GM12878 (cell line): ENCODE measurements around the gene PFN3. TPM values are rescaled to one million over a fixed set of nuclear protein-coding genes. Genes with fewer than 3 reads are reported as not detected.
A peak's percentile ranks its signal among the peaks of the same experiment; 100 is the strongest.

Experiments used
- ATAC-seq: fragments of 200-7000 bp; cut with Tn5 transposase; 3 replicates; pipeline ENCODE4 v1.9.1; 2020; ENCODE audit warnings: mild to moderate bottlenecking, moderate library complexity
- BruUV-seq: library from RNA; stranded (reverse); fragments of 400-500 nt; replicated peaks from 2 replicates; lab custom pipeline; 2021; lab: Mats Ljungman, UMichigan
- CTCF ChIA-PET: fragments of 300-600 bp; sonication (Branson Sonifier 250); formaldehyde crosslinking; extraction: SDS; loops from one replicate; lab custom pipeline; 2021; ENCODE audit warnings: inconsistent platforms; lab: Yijun Ruan, JAX
- POLR2A ChIA-PET: fragments of 350-600 bp; formaldehyde crosslinking; extraction: SDS; loops from one replicate; lab custom pipeline; 2021; ENCODE audit warnings: inconsistent platforms; lab: Charles Lee
- RAD21 ChIA-PET: fragments of 300-600 bp; sonication (Branson Sonifier 250); formaldehyde crosslinking; loops from one replicate; lab custom pipeline; 2023; ENCODE audit warnings: antibody characterized with exemption; ENCODE audit not compliant: unreplicated experiment; lab: Charles Lee
- SMC1A ChIA-PET: fragments of 300-600 bp; sonication (Branson Sonifier 250); formaldehyde crosslinking; loops from one replicate; lab custom pipeline; 2023; ENCODE audit not compliant: unreplicated experiment, uncharacterized antibody; lab: Charles Lee
- DNase-seq: peaks from one replicate; pipeline ENCODE4 v3.0.0-alpha.2; 2011; ENCODE audit warnings: low read depth, low spot score
- FAIRE-seq: peaks from 3 replicates; lab custom pipeline; 2011; peaks lifted over from hg19 to GRCh38; lab: Jason Lieb, UNC
- H2AFZ ChIP-seq: 2 replicates; pipeline ENCODE4 v1.6.0; 2011; ENCODE audit warnings: low read depth, low read length, control low read depth; ENCODE audit not compliant: control insufficient read depth
- H3K27ac ChIP-seq: 2 replicates; pipeline ENCODE4 v1.5.1; 2011; ENCODE audit warnings: control low read depth; ENCODE audit not compliant: control insufficient read depth, insufficient read depth
- H3K27me3 ChIP-seq, 2 experiments: replicated peaks in 1 of 2; 2 replicates each; pipeline versions ENCODE4 v1.6.0 to v1.6.1; 2011; ENCODE audit warnings: low read length in 1 of 2; ENCODE audit not compliant: control insufficient read depth in 2 of 2, insufficient read depth in 2 of 2
- H3K36me3 ChIP-seq, 2 experiments: 2 replicates each; pipeline ENCODE4 v1.5.1; 2011; ENCODE audit warnings: low read length in 1 of 2; ENCODE audit not compliant: control insufficient read depth in 2 of 2, insufficient read depth in 2 of 2
- H3K4me1 ChIP-seq: 2 replicates; pipeline ENCODE4 v1.6.1; 2011; ENCODE audit warnings: mild to moderate bottlenecking, low read length, moderate library complexity, mixed read lengths; ENCODE audit not compliant: control insufficient read depth, insufficient read depth
- H3K4me2 ChIP-seq: 2 replicates; pipeline ENCODE4 v1.6.0; 2011; ENCODE audit warnings: control low read depth; ENCODE audit not compliant: control insufficient read depth, insufficient read depth
- H3K4me3 ChIP-seq: fragments of 200-600 bp; sonication (generic); 2 replicates; pipeline ENCODE4 v1.5.1; 2016
- H3K79me2 ChIP-seq: 2 replicates; pipeline ENCODE4 v1.6.0; 2011; ENCODE audit warnings: low read length; ENCODE audit not compliant: control insufficient read depth, insufficient read depth
- H3K9ac ChIP-seq: 2 replicates; pipeline ENCODE4 v1.8.0; 2011; ENCODE audit warnings: low read length, control low read depth, mixed read lengths; ENCODE audit not compliant: control insufficient read depth, insufficient read depth
- H3K9me3 ChIP-seq: replicated peaks from 3 replicates; pipeline ENCODE4 v1.5.1; 2011; ENCODE audit warnings: mild to moderate bottlenecking, low read length; ENCODE audit not compliant: control insufficient read depth, insufficient read depth
- H4K20me1 ChIP-seq: 2 replicates; pipeline ENCODE4 v1.6.0; 2011; ENCODE audit not compliant: control insufficient read depth, insufficient read depth
- ATF7 ChIP-seq: fragments of 450-650 bp; IDR thresholded peaks from 2 replicates; pipeline ENCODE4 v1.6.1; 2016; ENCODE audit warnings: low read depth, mild to moderate bottlenecking
- CHD4 ChIP-seq: fragments of 200-600 bp; sonication (generic); IDR thresholded peaks from 2 replicates; pipeline ENCODE4 v1.6.1; 2016; ENCODE audit warnings: mild to moderate bottlenecking
- EED ChIP-seq: sonication (generic); IDR thresholded peaks from 2 replicates; pipeline ENCODE4 v1.6.1; 2016; ENCODE audit warnings: antibody characterized with exemption, low read depth
- EGR1 ChIP-seq, 2 experiments: IDR thresholded peaks; 1 replicate in 1 of 2; 2 replicates in 1 of 2; pipeline ENCODE4 v1.6.1; 2011 to 2012; ENCODE audit warnings: low read depth in 2 of 2, low read length in 2 of 2, borderline replicate concordance in 1 of 2, mild to moderate bottlenecking in 1 of 2, moderate library complexity in 1 of 2
- IKZF2 ChIP-seq, 2 experiments: fragments of 450-650 bp; IDR thresholded peaks; 2 replicates each; pipeline ENCODE4 v1.6.1; 2017; ENCODE audit warnings: mild to moderate bottlenecking in 2 of 2, moderate library complexity in 2 of 2
- IRF4 ChIP-seq: IDR thresholded peaks from 2 replicates; pipeline ENCODE4 v1.6.1; 2011; ENCODE audit warnings: low read depth, low read length
- KAT2A ChIP-seq: conservative IDR thresholded peaks from 2 replicates; pipeline ENCODE4 v1.6.1; 2011; ENCODE audit warnings: low read depth, low read length; ENCODE audit not compliant: control insufficient read depth
- MXI1 ChIP-seq: fragments of 150-350 bp; IDR thresholded peaks from 2 replicates; pipeline ENCODE4 v1.6.1; 2011; ENCODE audit warnings: low read depth, mild to moderate bottlenecking, inconsistent platforms, low read length, improper control_type of control experiment
- NR2F1 ChIP-seq: fragments of 450-650 bp; conservative IDR thresholded peaks from 2 replicates; pipeline ENCODE4 v1.6.1; 2017; ENCODE audit warnings: mild to moderate bottlenecking
- RAD21 ChIP-seq: IDR thresholded peaks from 2 replicates; pipeline ENCODE4 v1.6.1; 2011; ENCODE audit warnings: mild to moderate bottlenecking, low read depth, low read length, moderate library complexity; ENCODE audit not compliant: insufficient read depth
- SPI1 ChIP-seq: IDR thresholded peaks from 2 replicates; pipeline ENCODE4 v1.6.1; 2011; ENCODE audit warnings: low read depth, mild to moderate bottlenecking, low read length, moderate library complexity, borderline replicate concordance; ENCODE audit not compliant: insufficient read depth
- SRF ChIP-seq, 2 experiments: IDR thresholded peaks; 2 replicates each; pipeline ENCODE4 v1.6.1; 2011; ENCODE audit warnings: low read depth in 2 of 2, low read length in 2 of 2, mild to moderate bottlenecking in 1 of 2, moderate library complexity in 1 of 2
- TAF1 ChIP-seq: IDR thresholded peaks from 2 replicates; pipeline ENCODE4 v1.6.1; 2011; ENCODE audit warnings: mild to moderate bottlenecking, low read depth, low read length, borderline replicate concordance
- TARDBP ChIP-seq: IDR thresholded peaks from 2 replicates; pipeline ENCODE4 v1.6.1; 2016; ENCODE audit warnings: borderline replicate concordance
- TBL1XR1 ChIP-seq: IDR thresholded peaks from 2 replicates; pipeline ENCODE4 v1.6.1; 2012; ENCODE audit warnings: low read depth, low read length, improper control_type of control experiment
- ZBED1 ChIP-seq: IDR thresholded peaks from 2 replicates; pipeline ENCODE4 v1.6.1; 2016; ENCODE audit warnings: borderline replicate concordance
- whole genome bisulfite sequencing: methylation state at CpG from one replicate; pipeline ENCODE4 v1.1.6; 2016; ENCODE audit warnings: low lambda C conversion rate; ENCODE audit not compliant: insufficient replicate concordance, insufficient coverage; ENCODE audit errors: missing lambda C conversion rate; 5-methylcytosine and 5-hydroxymethylcytosine counted together
- in situ Hi-C: fragments of 300-500 bp; cut with MboI; formaldehyde crosslinking; loops from 9 replicates; pipeline ENCODE4 v1.14.3; 2018; ENCODE audit warnings: mixed read lengths
- intact Hi-C: fragments of 100-400 bp; cut with micrococcal nuclease; formaldehyde crosslinking; loops from one replicate; pipeline ENCODE4 v1.14.2; 2022; ENCODE audit not compliant: unreplicated experiment
- polyA plus RNA-seq, 11 experiments: library from polyadenylated mRNA; depleted of rRNA in 4 of 11; unstranded in 6 of 11; stranded (reverse) in 5 of 11; fragments of >200 nt; fragmentation: Nextera tagmentation in 4 of 11; fragmentation: Illumina TruSeq in 1 of 11; extraction: Ambion mirVana in 4 of 11; extraction: Trizol in 1 of 11; gene quantifications; 1 replicate in 1 of 11; 2 replicates in 10 of 11; pipeline versions ENCODE4 v1.2.1 to v1.2.3, GENCODE V29; 2011 to 2016; ENCODE audit warnings: inconsistent platforms in 2 of 11, missing spikeins in 2 of 11, low read depth in 1 of 11
- total RNA-seq, 4 experiments: library from RNA; depleted of rRNA in 3 of 4; stranded (reverse); fragments of >200 nt in 3 of 4; fragmentation: Illumina TruSeq in 1 of 4; extraction: Trizol in 1 of 4; gene quantifications; 2 replicates each; pipeline versions ENCODE4 v1.2.1 to v1.2.3, GENCODE V29; 2013 to 2021
- TF ChIP-seq, protein P1 (sequence below): fragments of 450-650 bp; formaldehyde crosslinking; IDR thresholded peaks from 2 replicates; pipeline ENCODE4 v1.5.0; 2022; ENCODE audit warnings: mild to moderate bottlenecking, missing genetic modification characterization
- TF ChIP-seq, protein P2 (sequence below): IDR thresholded peaks from 2 replicates; pipeline ENCODE4 v1.6.1; 2011; ENCODE audit warnings: borderline replicate concordance, low read depth, mild to moderate bottlenecking, moderate library complexity, low read length; ENCODE audit not compliant: insufficient read depth, poor library complexity, severe bottlenecking

The PFN3 gene
- total and polyA plus RNA-seq, 10 of the 15 experiments (the other 5 are each of a cell fraction or from before 2014, with no cell fraction given) = not detected

DNA sequence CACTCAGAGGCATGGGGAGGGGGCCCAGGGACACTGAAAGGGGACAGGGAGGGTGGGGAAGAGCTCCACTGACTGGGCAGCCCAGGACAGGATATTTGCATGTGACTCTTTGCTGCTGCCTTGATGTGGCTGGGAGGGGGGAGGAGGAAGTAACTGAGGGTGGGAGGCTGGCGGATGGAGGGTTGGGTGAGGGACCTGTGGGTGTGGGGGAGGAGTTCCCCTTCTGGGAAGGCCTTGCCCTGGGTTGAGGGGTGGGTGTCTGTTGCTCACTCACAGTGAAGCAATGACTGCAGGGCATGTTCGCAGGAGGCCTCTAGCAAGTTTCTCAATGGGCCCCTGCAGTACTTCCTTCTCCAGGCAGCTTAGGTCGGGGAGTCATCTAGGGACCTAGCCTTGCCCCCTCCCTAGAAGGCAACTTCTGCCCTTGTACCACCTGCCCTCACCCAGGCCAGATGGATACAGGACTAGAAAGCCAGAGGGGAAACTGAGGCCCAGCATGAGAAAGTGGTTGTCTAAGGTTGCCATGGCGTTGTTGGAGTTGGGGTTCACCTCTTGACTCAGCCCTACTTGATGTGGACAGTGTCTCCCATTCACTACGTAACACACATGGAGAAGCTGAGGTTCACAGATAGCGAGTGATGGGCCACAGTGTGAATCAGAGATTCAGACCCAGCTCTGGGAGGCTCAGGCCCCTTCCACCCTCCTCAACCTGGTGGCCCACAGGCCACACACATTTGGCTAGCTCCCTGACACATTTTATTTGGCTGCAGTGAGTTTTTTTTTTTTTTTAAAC is 29.0 kb upstream of the PFN3 start:
- CTCF ChIA-PET = interaction anchor here (0.6 to 13.2 kb wide), 14 partner anchors 15 to 392 kb away, joined by 3 to 188 read pairs (median 4); partner anchors contain the start of genes PFN3 and PRR7
- Histone ChIP-seq H3K9ac (peak overlapping the region; percentile 93), H2AFZ (no peak overlapping the region), H3K4me2 (peak overlapping the region; percentile 65), H3K4me3 (peak overlapping the region; percentile 83), H3K4me1 (peaks cover 56% of the 10 kb centered on the region), H3K9me3 (no peaks in the 10 kb centered on the region), H3K27me3 (no peaks in the 10 kb centered on the region), H4K20me1 (no peaks in the 10 kb centered on the region), H3K36me3 (peaks cover 16 to 23% of the 10 kb centered on the region in 2 experiments; a peak in 3 of 4 replicates), H3K79me2 (peaks cover 58% of the 10 kb centered on the region), H3K27ac (peak overlapping the region; percentile 94)
- SMC1A ChIA-PET = interaction anchor here (0.6 to 7.5 kb wide), 16 partner anchors 11 to 312 kb away, joined by 3 to 73 read pairs (median 4); partner anchors contain the start of genes PFN3 and PRR7
- ATAC-seq = peak; percentile 23
- WGBS = 11% methylated on average over 6 of the region's 6 CpGs
- no TSS peak for BruUV-seq
- in situ Hi-C loops (no loop called here), intact Hi-C loops (loop anchor here (2.0 kb wide), 1 partner anchor 19 kb away; no protein-coding TSS in a partner anchor)
- peak; percentile 72 for DNase-seq
- RAD21 ChIA-PET = interaction anchor here (0.6 to 11.0 kb wide), 12 partner anchors 15 to 112 kb away, joined by 3 to 288 read pairs (median 5); partner anchors contain the start of genes DOK3, F12 and PRR7
- POLR2A ChIA-PET = interaction anchor here (0.6 to 13.4 kb wide), 19 partner anchors 9 to 167 kb away, joined by 3 to 358 read pairs (median 4); partner anchors contain the start of genes DDX41, F12, PDLIM7 and PFN3
- peak; percentile 80 for FAIRE-seq
- 0 out of 4 replicates have a peak, but pooled peaks of 1 of the 2 experiments have one; percentile 24 for TF ChIP-seq SRF (IDR thresholded peaks at IDR 0.05; ENCODE audit: low read depth in 2 of 2, low read length in 2 of 2)
- TF ChIP-seq MXI1 = peak; percentile 72; the same call in 1 of the 2 replicates
- peak; percentile 22; the same call in 1 of the 2 replicates for TF ChIP-seq TAF1
- TF ChIP-seq RAD21 = no peak
- TF ChIP-seq TARDBP = 0 out of 2 replicates have a peak, but pooled peaks have one; percentile 34
- TF ChIP-seq EED = peak; percentile 45; the same call in 1 of the 2 replicates
- TF ChIP-seq, protein P1, sequence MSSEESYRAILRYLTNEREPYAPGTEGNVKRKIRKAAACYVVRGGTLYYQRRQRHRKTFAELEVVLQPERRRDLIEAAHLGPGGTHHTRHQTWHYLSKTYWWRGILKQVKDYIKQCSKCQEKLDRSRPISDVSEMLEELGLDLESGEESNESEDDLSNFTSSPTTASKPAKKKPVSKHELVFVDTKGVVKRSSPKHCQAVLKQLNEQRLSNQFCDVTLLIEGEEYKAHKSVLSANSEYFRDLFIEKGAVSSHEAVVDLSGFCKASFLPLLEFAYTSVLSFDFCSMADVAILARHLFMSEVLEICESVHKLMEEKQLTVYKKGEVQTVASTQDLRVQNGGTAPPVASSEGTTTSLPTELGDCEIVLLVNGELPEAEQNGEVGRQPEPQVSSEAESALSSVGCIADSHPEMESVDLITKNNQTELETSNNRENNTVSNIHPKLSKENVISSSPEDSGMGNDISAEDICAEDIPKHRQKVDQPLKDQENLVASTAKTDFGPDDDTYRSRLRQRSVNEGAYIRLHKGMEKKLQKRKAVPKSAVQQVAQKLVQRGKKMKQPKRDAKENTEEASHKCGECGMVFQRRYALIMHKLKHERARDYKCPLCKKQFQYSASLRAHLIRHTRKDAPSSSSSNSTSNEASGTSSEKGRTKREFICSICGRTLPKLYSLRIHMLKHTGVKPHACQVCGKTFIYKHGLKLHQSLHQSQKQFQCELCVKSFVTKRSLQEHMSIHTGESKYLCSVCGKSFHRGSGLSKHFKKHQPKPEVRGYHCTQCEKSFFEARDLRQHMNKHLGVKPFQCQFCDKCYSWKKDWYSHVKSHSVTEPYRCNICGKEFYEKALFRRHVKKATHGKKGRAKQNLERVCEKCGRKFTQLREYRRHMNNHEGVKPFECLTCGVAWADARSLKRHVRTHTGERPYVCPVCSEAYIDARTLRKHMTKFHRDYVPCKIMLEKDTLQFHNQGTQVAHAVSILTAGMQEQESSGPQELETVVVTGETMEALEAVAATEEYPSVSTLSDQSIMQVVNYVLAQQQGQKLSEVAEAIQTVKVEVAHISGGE = no peak
- 0 out of 2 replicates have a peak, but pooled peaks have one; percentile 41 for TF ChIP-seq NR2F1
- TF ChIP-seq ATF7 = peak; percentile 49; the same call in 1 of the 2 replicates
- no peak for TF ChIP-seq CHD4
- TF ChIP-seq, protein P2, sequence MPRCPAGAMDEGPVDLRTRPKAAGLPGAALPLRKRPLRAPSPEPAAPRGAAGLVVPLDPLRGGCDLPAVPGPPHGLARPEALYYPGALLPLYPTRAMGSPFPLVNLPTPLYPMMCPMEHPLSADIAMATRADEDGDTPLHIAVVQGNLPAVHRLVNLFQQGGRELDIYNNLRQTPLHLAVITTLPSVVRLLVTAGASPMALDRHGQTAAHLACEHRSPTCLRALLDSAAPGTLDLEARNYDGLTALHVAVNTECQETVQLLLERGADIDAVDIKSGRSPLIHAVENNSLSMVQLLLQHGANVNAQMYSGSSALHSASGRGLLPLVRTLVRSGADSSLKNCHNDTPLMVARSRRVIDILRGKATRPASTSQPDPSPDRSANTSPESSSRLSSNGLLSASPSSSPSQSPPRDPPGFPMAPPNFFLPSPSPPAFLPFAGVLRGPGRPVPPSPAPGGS = peak; percentile 8
- peak in 1 of 2 experiments; percentile 80; a peak in 2 of 3 replicates for TF ChIP-seq EGR1 (IDR thresholded peaks at IDR 0.05; ENCODE audit: borderline replicate concordance in 1 of 2, low read depth in 2 of 2, low read length in 2 of 2)
- TF ChIP-seq IRF4 = 0 out of 2 replicates have a peak, but pooled peaks have one; percentile 40
- no peak; the same call in 1 of the 2 replicates for TF ChIP-seq ZBED1
- TF ChIP-seq SPI1 = peak; percentile 33; the same call in 1 of the 2 replicates
- no peak; the same call in 1 of the 2 replicates for TF ChIP-seq TBL1XR1
- TF ChIP-seq IKZF2 (IDR thresholded peaks at IDR 0.05) = peak; percentile 76 to 79; a peak in 3 of 4 replicates
- TF ChIP-seq KAT2A = no peak
